Measurements from ENCODE around the gene CNIH2.
A peak's percentile ranks its signal among the peaks of the same experiment; 100 is the strongest.
"Not testable (repeated sequence)": the region's sequence is repeated elsewhere in the genome, so short reads cannot be mapped to it uniquely, and the experiment has no call there.

CNIH2 gene

DNA sequence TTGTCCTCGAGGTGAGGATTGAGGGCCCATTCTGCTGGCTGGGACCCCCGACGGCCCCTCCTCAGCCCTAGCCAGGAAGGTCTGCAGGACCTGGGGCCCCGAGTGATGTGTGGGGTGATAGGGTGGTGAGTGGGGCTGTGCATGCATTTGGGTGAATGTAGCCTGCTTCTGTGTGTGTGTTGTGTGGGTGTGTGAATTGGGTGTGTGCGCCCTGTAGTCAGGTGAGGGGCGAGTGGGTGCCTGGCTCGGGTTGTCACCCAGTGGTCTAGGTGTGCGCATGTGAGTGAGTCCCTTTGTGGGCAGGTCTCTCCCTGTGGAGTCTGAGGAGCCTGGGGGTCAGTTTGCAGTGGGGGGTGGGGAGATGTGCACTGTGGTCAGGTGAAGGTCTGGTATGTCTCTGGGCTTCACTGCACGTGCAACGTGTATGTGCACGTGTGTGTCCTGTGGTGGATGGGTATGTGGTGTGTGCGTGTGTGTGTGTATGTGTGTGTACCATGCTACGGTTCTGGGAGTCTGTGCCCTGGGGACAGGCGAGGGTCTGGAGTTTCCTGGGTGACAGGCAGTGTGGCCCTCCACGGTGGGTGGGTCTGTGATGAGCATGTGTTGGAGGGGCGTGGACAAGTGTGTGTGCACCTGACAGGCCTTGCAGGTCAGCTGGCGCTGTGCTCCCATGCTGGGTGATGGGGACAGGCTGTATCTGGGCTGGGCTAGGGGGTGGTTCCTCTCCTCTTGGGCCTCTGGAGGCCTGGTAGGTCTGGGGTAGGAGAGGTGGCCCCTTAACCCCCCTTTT is 14.8 kb downstream of the CNIH2 start:
- no peak for DNase-seq

DNA sequence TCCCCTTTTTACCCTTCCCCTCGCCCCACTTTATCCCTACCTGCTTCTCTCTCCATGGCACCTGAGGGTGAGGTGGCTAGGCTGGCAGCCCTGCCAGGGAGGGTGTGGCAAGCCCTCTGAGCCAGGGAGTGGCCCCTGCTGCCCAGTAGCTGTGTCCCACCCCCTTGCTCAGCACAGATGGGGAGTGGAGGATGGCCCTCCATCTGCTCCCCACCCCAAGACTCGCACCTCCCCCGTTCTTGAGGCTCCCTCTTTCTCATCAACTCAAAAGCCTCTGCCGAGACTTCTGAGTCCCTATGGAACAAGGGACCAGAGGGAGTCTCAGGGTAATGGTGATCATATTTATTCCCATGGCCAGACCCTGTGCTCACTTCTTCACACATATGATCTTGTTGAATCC is 15.4 kb downstream of the CNIH2 start:
- no peak for DNase-seq

DNA sequence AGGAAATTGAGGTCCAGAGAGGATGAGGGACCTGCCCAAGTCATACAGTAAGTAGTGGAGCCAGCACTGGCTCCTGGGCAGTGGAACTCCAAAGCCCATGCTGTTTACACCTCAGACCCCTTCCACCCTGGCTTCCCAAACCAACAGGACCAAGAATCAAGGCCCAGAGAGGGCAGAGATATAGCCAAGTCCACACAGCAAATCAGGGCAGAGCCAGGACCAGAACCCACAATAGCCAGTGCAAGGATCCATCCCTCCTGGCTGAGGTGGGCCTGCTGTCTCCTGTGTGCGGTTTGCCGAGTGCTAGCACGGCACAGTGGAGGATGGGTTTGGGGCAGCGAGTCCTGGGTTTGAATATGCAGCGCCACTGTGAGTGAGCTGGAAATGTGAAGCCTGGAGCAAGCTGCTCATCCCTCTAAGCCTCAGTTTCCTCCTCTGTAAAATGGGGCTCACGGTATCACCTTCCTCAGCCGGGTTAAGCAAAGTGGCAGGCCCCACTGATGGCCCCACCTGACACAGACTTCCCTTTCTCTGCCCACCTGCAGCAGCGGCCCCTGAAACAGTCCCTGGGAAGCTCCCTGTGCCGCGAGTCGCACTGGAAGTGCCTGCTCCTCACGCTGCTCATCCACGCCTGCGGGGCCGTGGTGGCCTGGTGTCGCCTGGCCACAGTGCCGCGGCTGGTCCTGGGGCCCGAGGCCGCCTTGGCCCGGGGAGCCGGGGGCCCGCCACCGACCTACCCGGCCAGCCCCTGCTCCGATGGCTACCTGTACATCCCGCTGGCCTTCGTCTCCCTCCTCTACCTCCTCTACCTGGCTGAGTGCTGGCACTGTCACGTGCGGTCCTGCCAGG is 16.0 kb downstream of the CNIH2 start:
- DNase-seq: no peak

DNA sequence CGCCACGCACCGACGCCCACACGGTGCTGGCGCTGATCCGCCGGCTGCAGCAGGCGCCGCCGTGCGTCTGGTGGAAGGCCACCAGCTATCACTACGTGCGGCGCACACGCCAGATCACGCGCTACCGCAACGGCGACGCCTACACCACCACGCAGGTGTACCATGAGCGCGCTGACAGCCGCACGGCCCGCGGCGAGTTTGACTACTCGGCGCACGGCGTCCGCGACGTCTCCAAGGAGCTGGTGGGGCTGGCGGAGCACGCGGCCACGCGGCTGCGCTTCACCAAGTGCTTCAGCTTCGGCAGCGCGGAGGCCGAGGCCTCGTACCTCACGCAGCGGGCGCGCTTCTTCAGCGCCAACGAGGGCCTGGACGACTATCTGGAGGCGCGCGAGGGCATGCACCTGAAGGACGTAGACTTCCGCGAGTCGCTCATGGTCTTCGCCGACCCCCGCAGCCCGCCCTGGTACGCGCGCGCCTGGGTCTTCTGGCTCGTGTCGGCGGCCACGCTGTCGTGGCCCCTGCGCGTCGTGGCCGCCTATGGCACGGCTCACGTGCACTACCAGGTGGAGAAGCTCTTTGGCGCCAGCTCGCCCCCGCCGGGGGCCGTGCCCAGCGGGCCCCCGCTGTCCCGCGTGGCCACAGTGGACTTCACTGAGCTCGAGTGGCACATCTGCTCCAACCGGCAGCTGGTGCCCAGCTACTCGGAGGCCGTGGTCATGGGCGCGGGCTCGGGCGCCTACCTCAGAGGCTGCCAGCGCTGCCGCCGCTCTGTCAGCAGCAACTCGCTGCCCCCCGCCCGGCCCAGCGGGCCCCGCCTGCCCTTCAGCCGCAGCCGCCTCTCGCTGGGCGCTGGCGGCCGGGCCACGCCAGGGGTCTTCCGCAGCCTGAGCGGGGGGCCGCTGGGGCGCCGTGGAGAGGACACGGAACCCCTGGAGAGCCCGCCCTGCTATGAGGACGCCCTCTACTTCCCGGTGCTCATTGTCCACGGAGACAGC is 16.9 kb downstream of the CNIH2 start:
- DNase-seq: no peak

DNA sequence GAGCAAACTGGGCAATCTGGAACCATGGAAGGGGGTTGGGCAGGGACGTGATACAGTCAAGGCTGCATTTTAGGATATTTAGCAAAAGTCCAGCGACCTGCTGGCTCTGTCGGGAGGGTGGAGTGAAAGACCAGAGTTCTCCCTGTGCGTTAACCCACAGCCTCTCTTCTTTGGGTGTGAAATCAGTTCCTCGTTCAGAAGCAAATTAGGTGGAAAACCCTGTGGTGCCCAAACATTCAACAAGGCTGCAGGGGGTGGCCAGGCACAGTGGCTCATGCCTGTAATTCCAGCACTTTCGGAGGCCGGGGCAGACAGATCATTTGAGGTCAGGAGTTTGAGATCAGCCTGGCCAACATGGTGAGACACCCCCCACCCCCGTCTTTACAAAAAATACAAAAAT is 19.6 kb downstream of the CNIH2 start:
- DNase-seq: no peak

DNA sequence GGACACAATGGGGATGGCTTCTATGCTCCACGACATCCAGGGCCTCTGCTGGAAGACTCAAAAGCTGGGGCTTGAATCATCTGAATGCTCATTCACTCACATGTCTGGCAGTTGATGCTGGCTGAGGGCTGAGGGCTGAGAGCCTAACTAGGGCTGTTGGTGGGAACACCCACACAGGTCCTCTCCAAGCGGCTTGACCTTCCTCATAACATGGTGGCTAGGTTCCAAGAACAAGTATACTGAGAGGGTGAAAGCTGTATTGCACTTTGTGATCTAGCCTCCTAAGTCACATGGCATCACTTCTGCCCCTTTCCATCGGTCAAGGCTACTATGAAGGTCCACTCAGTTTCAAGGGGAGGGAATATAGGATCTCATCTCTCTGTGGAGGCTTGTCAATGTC is 21.2 kb downstream of the CNIH2 start:
- DNase-seq: no peak

DNA sequence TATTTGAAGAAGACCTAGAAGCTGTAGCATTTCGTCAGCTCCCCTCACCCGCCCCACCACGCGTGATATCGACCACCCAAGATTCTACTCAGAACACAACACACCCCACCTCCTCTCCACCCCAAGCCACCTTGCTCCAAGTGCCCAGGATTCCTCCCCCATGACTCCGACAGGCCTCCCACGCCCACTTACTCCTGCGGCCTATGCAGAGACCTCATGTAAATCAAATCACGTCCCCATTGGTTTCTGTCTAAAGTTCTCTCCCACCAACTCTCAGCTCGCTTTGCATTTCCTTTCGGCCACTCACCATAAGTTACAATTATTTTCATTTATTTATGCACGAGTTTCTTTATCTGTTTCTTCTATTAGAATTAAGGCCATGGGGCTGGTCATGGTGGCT is 24.7 kb downstream of the CNIH2 start:
- no peak for DNase-seq

DNA sequence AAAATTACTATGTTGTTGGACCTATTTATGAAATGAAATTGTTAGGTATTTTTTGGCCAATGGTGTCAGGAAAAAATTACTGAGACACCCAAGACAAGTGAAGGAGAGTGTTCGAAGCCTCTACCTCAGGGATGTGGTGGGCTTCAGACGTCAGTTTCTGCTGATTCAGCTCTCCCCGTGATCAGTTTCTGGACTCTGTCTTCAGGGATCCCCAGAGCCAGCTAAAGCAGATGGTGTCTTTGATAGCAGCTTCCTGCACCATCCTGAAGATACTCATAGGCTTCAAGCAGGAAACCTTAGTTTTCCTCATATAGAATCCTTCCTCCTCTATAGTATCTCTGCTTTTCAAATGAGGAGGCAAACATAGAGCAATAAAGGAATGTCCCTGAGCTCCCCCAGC is 31.5 kb downstream of the CNIH2 start:
- DNase-seq: no peak

DNA sequence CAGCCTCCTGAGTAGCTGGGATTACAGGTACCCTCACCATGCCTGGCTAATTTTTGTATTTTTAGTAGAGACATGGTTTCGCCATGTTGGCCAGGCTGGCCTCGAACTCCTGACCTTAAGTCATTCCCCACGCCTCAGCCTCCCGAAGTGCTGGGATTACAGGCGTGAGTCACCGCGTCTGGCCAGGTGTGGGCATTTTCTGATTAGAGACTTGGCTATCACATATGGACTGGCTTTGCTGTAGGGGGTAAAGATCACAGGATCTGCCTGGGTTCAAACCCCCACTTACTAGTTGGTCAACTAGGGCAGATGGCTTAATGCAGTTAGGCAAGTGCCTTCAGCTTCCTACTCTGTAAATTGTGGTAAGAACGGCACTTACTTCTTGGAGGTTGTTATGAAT is 32.3 kb downstream of the CNIH2 start:
- no peak for DNase-seq

DNA sequence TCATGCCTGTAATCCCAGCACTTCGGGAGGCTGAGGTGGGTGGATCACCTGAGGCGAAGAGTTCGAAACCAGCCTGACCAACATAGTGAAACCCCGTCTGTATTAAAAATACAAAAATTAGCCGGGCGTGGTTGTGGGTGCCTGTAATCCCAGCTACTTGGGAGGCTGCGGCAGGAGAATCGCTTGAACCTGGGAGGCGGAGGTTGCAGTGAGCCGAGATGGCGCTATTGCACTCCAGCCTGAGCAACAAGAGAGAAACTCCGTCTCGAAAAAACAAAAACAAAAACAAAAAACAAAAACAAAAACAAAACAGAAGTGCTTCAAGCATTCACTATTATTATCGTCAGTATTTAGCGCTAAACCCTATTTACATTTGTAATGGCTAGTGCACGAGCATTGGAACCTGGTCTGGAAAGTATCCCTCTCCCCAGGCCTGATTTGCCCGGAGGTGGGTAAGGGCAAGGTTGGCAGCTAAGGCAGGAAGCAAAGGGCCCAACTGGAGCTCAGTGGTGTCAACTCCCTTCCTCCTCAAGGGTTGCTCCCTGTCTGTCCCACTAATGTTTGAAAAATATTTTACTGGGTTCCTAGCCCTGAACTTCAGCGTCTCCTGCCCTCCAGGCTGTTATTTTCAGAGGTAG is 32.9 kb downstream of the CNIH2 start:
- not testable (repeated sequence) for DNase-seq

DNA sequence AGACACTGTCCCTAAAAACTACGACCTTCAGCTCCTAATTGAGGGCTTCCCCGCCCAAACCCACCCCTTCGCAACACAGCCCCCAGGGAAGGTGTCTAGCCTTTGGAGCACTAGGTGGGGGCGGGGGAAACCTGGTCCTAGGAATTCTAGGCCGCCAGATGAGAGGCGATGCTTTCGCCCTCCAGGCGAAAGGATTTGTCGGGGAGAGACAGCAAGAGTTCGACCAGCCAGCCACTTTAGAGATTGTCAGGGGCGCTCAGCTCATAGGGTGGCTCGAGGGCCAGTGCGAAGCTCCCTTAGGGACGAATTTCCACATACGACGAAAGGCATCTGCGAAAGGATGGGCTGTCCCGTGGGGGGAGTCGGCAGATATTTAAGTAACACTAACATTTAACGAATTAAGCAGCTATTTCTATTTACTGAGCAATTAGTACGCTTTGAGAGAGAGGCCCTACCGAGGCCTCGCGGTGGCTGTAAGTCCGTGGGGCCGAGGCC is 33.5 kb downstream of the CNIH2 start:
- no peak for DNase-seq

DNA sequence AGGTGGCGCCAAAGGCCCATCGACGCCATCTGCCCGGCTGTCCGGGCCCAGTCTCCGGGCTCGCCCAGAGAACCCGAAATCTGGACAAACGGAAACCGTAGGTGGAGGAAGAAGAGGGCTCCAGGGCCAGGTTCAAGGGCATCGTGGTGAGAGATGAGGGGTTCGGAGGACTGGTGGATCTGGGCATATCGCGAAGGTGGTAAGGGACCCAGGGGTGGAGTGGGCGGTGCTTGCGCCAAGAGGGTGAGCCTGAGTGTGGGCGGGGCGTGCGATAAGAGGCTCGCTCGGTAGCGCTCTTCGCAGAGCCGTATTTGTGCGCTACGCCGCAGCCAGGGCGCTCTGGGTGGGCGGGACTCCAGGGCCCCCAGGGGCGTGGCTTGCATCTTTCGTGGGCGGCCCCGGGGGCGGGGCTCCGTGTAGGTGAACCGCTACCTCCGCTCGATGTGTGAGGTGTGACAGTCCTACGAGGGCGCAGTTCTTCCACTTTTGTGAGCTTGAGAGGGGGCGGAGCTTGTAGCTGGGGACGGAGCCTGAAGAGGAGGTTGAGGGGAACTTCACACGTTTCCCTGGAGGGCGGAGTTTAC is 34.1 kb downstream of the CNIH2 start:
- DNase-seq: peak; percentile 93

DNA sequence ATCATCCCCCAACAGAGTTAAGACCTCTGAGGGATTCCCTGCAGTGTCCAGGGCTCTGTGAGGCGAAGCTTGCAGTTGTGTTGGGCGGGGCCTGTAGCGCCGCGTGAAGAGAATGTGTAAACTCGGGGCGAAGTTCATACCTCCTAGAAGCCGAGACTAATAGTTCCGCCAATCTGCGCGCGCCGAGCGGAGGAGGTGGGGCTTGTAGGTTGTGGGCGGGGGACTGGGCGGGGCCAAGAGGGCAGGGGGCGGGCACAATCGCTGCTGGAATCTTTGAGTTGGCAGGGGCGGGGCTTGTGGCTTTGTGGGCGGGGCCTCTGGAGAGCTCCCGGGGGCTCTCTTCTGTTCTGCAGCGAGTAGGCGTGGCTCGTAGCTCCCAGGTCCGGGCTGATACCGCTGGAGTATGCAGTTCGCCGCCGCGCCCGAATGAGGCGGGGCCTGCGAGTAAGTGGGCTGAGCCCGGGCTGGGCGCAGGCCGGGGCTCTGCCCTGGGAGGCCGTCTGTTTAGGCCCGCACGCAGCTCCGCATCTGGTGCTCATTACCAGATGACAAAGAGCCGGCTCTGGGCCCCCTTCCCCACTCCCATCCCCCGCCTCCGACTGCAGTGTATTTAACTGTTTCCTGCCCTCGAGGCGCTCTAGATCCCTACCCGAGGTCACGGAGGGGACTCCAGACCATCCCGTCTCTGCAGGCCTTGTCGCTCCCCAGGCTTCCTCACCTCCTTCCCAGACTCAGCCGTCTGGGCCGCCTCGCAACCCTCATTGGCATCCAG is 34.8 kb downstream of the CNIH2 start:
- DNase-seq: peak; percentile 94

DNA sequence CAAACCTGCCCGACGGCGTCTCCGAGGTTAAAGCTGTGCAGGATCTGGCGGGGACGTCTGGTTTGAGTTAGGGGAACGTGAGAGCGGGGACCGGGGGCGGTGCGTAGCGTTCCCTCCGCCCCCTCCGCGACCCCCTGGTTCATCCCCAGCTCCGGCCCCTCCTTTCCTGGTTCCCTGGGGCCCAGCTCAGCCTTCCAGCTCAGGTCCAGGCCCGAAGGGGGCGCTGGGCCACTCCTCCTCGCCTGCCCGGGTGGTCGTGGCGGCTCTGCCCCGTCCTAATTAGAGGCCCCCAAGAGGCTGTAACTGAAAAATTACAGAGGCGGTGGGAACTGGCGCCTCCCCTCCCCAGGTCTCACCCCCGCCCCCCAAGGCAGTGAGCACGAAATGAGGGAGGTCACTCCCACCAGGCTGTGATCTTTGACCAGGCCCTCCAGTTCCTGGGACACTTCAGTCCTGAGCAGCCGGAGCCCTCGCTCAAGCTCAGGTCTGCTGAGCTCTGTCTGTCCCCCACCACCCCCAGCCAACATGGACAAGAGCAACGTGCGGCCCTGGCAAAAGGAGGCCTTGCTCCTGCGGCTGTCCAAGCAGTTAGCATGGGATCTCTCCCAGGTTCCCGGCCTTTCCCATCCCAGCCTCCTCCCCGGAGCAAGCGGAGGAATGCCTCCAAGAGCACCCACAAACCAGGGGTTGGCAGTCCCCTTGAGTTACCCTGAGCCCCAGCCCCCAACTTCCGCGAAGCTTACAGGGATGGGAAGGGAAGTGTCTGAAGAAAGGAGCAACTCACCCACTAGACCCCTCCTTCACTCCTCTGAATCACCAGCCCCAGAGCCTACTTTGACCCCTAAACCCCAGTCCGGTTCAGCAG is 35.6 kb downstream of the CNIH2 start:
- no peak for DNase-seq

DNA sequence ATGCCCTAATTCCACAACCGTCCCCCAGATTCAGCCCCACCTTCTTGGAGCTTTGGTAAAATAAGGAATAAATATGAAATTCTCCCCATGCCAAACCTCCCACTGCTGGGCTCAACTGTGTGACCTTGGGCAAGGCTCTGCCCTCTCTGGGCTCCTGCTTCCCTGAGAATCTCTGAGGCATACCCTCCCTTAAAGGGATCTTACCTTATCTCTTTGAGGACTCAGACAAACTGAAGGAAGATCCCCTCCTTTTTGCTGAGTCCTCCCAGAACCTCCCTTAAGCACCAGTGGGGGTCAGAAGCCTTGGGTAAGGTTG is 36.2 kb downstream of the CNIH2 start:
- no peak for DNase-seq

DNA sequence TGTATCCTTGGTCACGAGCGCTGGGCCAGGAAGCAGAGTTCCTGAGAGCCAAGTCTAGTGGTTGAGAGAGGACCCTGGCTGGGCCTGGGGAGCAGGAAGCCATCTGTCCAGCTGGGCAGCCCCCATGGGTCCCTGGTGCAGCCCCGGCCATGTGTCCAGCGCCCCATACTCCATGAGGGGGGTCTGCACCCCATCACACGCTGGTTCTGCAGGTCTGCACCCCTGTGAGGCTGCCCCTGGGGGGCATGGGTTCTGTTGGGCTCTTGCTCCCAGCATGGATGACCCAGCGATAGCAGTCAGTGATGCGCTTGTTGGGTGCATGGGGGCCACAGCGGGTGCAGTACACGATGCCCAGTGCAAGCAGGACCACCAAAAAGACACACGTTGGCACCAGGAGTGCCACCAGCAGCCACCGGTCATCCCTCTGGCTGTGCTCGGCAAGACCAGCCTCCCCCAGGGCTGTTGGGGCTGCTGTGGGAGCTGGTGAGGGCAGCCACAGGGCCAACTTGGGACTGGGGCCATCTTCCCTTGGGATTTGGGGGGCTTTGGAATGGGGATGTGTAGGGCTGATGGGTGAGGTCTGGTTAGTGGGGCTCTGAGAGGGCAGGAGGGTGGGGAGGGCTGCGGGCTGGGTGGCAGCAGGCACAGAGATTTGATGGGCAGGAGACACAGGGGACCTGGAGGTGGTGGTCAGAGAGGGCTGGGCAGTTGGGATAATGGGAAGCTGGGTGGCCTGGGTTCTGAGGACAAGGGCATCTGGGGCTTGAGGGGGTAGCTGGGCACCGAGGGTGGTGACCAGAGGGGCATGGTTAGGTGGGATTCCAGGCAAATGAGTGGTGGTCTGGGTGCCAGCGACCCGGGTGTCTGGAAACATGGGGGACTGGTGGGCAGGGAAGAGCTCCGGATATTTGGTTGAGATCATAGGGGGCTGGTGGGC is 36.9 kb downstream of the CNIH2 start:
- DNase-seq: no peak

DNA sequence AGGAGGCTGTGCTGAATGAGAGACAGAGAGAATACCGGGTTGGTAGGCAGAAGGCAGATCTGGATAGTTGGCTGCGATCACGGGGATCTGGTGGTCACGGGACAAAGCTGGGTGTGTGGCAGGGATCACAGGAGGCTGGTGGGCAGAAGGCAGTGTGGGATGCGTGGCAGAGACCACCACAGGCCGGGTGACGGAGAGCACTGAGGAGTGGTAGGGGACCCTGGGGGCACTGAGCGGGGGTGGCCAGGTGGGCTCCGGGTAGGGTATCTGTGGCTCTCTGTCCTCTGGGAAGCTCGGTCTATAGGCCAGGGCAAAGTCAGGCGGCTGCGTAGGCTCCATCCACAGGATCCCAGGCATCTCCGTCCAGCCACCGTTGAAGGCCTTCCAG is 37.5 kb downstream of the CNIH2 start:
- no peak for DNase-seq

DNA sequence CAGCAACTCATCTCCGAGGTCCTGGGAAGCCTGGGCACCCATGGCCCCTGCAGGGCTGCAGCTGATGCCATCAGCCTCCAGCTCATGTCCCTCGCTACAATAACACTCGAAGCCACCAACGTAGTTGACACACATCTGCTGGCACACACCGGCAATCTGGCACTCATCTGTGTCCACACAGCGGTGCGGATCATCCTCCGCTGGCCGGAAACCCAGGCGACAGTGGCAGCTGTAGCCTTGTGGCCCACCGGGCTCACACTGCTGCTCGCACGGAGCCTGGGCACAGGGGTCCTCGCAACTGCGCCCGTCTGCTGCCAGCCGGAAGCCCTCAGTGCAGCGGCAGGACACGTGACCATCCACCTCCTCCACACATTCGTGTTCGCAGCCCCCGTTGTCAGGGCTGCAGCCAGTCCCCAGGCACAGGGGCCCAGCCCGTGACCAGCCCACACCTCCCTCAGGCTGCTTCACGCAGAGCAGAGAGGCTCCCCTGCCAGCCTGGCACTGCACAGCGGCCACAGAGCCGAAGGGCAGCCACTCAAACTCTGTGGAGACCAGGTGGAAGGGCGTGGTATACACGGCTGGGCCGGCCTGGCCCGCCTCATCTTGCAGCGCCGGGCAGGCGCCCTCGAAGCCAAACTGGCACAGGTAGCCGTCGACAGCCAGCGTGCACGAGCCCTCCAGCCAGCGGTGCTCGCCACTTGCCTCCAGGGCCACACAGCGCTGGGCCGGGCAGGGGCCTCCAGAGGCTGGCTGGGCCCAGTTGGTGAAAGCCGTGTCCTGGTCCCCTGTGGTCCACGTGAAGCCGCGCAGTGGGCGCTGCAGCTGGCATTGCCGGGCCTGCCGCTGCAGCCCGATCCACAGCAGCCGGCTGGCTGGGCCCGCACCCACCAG is 38.2 kb downstream of the CNIH2 start:
- DNase-seq: no peak
